Liver (tissue), 3 donors: Measurements from ENCODE around the gene FLAD1.
"Not testable (repeated sequence)": the region's sequence is repeated elsewhere in the genome, so short reads cannot be mapped to it uniquely, and the experiment has no call there.

Source experiments
- ATF3 ChIP-seq: IDR thresholded peaks from 2 replicates; pipeline ENCODE4 v1.6.1; 2016; ENCODE audit warnings: antibody characterized with exemption
- RAD21 ChIP-seq, 2 donors: IDR thresholded peaks; 2 replicates each; pipeline ENCODE4 v1.6.1; 2016; ENCODE audit warnings: antibody characterized with exemption in 2 of 2, mild to moderate bottlenecking in 2 of 2
- TF ChIP-seq, protein P1 (sequence below): fragments of 150-350 bp; IDR thresholded peaks from 2 replicates; pipeline ENCODE4 v1.5.1; 2017; ENCODE audit warnings: improper control_type of control experiment, low read depth, low read length; ENCODE audit not compliant: missing input control
- TF ChIP-seq, protein P2 (sequence below): IDR thresholded peaks from 2 replicates; pipeline ENCODE4 v1.6.1; 2016; ENCODE audit warnings: antibody characterized with exemption, mild to moderate bottlenecking
- TF ChIP-seq, protein P3 (sequence below): IDR thresholded peaks from 2 replicates; pipeline ENCODE4 v1.6.1; 2016; ENCODE audit warnings: antibody characterized with exemption
- donor health status: healthy.
- donor health status: healthy.

DNA sequence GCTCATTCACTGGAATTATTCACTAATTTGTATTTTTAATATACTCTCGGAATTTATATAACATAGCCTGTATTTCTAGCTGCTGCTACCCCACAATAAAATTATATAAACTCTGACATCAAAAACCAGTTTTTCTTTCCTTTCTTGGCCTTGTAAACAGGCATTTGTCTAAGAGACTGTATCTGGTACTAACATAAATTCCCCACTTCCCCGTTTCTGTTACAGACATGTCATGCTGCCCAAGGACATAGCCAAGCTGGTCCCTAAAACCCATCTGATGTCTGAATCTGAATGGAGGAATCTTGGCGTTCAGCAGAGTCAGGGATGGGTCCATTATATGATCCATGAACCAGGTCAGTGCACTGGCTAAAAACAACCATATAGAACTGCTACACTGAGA, 5.4 kb upstream of the FLAD1 start:
- TF ChIP-seq, protein P1, sequence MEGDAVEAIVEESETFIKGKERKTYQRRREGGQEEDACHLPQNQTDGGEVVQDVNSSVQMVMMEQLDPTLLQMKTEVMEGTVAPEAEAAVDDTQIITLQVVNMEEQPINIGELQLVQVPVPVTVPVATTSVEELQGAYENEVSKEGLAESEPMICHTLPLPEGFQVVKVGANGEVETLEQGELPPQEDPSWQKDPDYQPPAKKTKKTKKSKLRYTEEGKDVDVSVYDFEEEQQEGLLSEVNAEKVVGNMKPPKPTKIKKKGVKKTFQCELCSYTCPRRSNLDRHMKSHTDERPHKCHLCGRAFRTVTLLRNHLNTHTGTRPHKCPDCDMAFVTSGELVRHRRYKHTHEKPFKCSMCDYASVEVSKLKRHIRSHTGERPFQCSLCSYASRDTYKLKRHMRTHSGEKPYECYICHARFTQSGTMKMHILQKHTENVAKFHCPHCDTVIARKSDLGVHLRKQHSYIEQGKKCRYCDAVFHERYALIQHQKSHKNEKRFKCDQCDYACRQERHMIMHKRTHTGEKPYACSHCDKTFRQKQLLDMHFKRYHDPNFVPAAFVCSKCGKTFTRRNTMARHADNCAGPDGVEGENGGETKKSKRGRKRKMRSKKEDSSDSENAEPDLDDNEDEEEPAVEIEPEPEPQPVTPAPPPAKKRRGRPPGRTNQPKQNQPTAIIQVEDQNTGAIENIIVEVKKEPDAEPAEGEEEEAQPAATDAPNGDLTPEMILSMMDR = not testable (repeated sequence)
- TF ChIP-seq, protein P2, sequence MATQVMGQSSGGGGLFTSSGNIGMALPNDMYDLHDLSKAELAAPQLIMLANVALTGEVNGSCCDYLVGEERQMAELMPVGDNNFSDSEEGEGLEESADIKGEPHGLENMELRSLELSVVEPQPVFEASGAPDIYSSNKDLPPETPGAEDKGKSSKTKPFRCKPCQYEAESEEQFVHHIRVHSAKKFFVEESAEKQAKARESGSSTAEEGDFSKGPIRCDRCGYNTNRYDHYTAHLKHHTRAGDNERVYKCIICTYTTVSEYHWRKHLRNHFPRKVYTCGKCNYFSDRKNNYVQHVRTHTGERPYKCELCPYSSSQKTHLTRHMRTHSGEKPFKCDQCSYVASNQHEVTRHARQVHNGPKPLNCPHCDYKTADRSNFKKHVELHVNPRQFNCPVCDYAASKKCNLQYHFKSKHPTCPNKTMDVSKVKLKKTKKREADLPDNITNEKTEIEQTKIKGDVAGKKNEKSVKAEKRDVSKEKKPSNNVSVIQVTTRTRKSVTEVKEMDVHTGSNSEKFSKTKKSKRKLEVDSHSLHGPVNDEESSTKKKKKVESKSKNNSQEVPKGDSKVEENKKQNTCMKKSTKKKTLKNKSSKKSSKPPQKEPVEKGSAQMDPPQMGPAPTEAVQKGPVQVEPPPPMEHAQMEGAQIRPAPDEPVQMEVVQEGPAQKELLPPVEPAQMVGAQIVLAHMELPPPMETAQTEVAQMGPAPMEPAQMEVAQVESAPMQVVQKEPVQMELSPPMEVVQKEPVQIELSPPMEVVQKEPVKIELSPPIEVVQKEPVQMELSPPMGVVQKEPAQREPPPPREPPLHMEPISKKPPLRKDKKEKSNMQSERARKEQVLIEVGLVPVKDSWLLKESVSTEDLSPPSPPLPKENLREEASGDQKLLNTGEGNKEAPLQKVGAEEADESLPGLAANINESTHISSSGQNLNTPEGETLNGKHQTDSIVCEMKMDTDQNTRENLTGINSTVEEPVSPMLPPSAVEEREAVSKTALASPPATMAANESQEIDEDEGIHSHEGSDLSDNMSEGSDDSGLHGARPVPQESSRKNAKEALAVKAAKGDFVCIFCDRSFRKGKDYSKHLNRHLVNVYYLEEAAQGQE = not testable (repeated sequence)
- TF ChIP-seq ATF3; RAD21 (IDR thresholded peaks at IDR 0.05): not testable (repeated sequence)
- TF ChIP-seq, protein P3, sequence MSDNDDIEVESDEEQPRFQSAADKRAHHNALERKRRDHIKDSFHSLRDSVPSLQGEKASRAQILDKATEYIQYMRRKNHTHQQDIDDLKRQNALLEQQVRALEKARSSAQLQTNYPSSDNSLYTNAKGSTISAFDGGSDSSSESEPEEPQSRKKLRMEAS = not testable (repeated sequence)
